Osteoblast (primary cell): ENCODE results near the gene SFRP2. TPM values are rescaled to one million over a fixed set of nuclear protein-coding genes. Genes with fewer than 3 reads are reported as not detected.
A peak's percentile ranks its signal among the peaks of the same experiment; 100 is the strongest.

Experiments used
- DNase-seq: peaks from one replicate; pipeline ENCODE4 v3.0.0; 2011; ENCODE audit warnings: low spot score, mixed read lengths; ENCODE audit not compliant: insufficient read length; ENCODE audit errors: missing footprints
- H2AFZ ChIP-seq: 2 replicates; pipeline ENCODE4 v1.6.0; 2011; ENCODE audit warnings: mild to moderate bottlenecking, low read length
- H3K27ac ChIP-seq: 2 replicates; pipeline ENCODE4 v1.5.1; 2011; ENCODE audit warnings: mild to moderate bottlenecking, low read depth, low read length, moderate library complexity
- H3K27me3 ChIP-seq: 2 replicates; pipeline ENCODE4 v1.6.0; 2012; ENCODE audit warnings: mild to moderate bottlenecking, control low read depth, inconsistent platforms, low read length, moderate library complexity; ENCODE audit not compliant: insufficient read depth
- H3K36me3 ChIP-seq: 2 replicates; pipeline ENCODE4 v1.5.1; 2011; ENCODE audit warnings: mild to moderate bottlenecking, low read length, control low read depth, moderate library complexity; ENCODE audit not compliant: insufficient read depth
- H3K4me1 ChIP-seq: 2 replicates; pipeline ENCODE4 v1.5.1; 2011; ENCODE audit warnings: mild to moderate bottlenecking, low read length, control low read depth, moderate library complexity; ENCODE audit not compliant: insufficient read depth
- H3K4me2 ChIP-seq: 2 replicates; pipeline ENCODE4 v1.6.0; 2011; ENCODE audit warnings: mild to moderate bottlenecking, low read length; ENCODE audit not compliant: insufficient read depth
- H3K4me3 ChIP-seq: fragments of 200-600 bp; sonication (generic); 3 replicates; pipeline ENCODE4 v1.5.1; 2012; ENCODE audit warnings: mild to moderate bottlenecking, low read length, inconsistent platforms; ENCODE audit not compliant: insufficient read depth
- H3K79me2 ChIP-seq: 2 replicates; pipeline ENCODE4 v1.6.0; 2012; ENCODE audit warnings: mild to moderate bottlenecking, low read length, control low read depth, inconsistent platforms; ENCODE audit not compliant: insufficient read depth
- H3K9me3 ChIP-seq: 2 replicates; pipeline ENCODE4 v1.5.1; 2011; ENCODE audit warnings: low read depth, low read length, control low read depth
- H4K20me1 ChIP-seq: 2 replicates; pipeline ENCODE4 v1.6.0; 2012; ENCODE audit warnings: mild to moderate bottlenecking, low read length, control low read depth; ENCODE audit not compliant: insufficient read depth
- total RNA-seq: library from RNA; depleted of rRNA; stranded (reverse); fragments of >200 nt; gene quantifications from 2 replicates; pipeline ENCODE4 v1.2.3, GENCODE V29; 2012
- TF ChIP-seq, protein P1 (sequence below): IDR thresholded peaks from 2 replicates; pipeline ENCODE4 v1.5.1; 2011; ENCODE audit warnings: mild to moderate bottlenecking, low read depth, low read length, moderate library complexity; ENCODE audit errors: extremely low read depth

The SFRP2 gene
- total RNA-seq, 1 donor: not detected

DNA sequence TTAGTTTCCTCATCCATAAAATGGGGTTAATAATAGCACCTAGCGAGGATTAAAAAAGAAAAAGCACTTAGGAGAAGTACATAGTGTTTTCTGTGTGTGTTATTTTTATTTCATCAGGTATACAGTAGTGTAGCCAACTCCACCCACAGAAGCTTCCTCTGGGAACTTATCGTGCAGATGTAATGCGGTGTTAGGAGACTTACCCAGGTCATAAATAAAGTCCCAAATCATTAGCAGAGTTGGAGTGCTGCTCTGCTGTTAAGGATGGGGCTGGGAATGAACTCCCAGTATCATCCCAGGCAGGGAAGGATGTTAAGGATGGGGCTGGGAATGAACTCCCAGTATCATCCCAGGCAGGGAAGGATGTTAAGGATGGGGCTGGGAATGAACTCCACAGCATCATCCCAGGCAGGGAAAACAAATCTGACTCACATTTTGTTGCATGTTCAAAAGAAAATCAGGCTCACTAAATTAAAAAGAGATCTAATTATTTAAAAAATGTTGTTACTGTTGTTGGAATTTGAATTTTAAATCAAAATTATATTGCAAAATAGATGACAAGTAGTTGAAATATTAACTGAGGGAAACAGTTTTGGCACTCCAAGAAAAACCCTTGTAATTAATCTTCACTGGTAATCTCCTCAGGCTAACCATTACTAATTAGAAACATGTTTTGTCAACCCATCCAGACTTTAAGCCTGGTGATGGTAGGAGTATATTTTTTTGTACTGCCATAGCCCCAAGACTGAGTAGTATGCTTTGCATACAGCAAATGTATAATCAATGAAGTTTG lies 10.2 kb upstream of the SFRP2 start:
- Histone ChIP-seq H3K27me3 (peaks cover 8% of the 10 kb centered on the region), H3K4me1 (no peaks in the 10 kb centered on the region), H3K4me2 (no peak overlapping the region), H3K9me3 (no peaks in the 10 kb centered on the region), H4K20me1 (no peaks in the 10 kb centered on the region), H3K79me2 (no peaks in the 10 kb centered on the region), H2AFZ (no peak overlapping the region), H3K36me3 (no peaks in the 10 kb centered on the region), H3K4me3 (no peak overlapping the region), H3K27ac (no peak overlapping the region)
- no peak for DNase-seq
- TF ChIP-seq, protein P1, sequence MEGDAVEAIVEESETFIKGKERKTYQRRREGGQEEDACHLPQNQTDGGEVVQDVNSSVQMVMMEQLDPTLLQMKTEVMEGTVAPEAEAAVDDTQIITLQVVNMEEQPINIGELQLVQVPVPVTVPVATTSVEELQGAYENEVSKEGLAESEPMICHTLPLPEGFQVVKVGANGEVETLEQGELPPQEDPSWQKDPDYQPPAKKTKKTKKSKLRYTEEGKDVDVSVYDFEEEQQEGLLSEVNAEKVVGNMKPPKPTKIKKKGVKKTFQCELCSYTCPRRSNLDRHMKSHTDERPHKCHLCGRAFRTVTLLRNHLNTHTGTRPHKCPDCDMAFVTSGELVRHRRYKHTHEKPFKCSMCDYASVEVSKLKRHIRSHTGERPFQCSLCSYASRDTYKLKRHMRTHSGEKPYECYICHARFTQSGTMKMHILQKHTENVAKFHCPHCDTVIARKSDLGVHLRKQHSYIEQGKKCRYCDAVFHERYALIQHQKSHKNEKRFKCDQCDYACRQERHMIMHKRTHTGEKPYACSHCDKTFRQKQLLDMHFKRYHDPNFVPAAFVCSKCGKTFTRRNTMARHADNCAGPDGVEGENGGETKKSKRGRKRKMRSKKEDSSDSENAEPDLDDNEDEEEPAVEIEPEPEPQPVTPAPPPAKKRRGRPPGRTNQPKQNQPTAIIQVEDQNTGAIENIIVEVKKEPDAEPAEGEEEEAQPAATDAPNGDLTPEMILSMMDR: no peak

DNA sequence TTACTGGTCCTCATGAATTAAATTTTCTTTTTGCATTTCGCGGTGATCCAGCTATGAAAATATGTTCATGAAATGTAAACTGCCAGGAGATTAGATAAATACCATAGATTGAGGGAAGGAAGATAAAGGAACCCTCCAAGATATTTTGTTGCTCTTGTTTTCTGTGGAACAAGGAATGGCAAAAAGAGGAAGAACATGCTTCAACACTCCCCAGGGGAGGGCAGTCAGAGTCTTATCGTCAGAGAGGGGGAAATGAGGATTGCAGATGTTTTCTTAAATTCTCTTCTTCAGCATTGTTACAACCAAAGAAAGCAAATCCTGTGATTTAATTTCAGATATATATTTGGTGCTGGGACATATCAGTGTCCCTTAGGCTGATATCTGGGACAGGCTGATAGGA lies 9.5 kb upstream of the SFRP2 start:
- Histone ChIP-seq H3K36me3 (no peaks in the 10 kb centered on the region), H3K4me1 (no peaks in the 10 kb centered on the region), H3K27me3 (peaks cover 8% of the 10 kb centered on the region), H3K79me2 (no peaks in the 10 kb centered on the region), H3K27ac (no peak overlapping the region), H2AFZ (no peak overlapping the region), H4K20me1 (no peaks in the 10 kb centered on the region), H3K9me3 (no peaks in the 10 kb centered on the region), H3K4me2 (no peak overlapping the region), H3K4me3 (no peak overlapping the region)
- TF ChIP-seq, protein P1: no peak
- DNase-seq: no peak

DNA sequence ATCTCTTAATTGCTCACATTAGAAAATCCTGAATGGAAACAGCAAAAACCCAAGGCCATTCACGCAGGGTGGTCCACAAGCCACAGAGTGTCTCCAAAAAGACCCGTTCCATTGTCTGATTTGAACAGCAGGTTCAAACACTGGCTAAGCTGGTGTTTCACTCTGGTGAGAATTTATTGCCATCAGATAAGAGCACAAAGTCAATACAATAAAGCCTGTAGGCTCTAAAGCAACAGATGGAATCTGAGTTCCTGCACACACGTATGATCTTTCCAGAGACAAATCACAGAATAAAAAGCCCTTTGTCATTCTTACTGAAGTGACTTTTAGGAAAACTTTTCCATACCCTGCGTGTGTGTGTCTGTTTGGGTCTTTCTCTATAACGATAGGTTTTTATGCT lies 5.1 kb upstream of the SFRP2 start:
- Histone ChIP-seq H2AFZ (no peak overlapping the region), H3K4me2 (no peak overlapping the region), H3K9me3 (no peaks in the 10 kb centered on the region), H3K4me1 (no peaks in the 10 kb centered on the region), H3K36me3 (no peaks in the 10 kb centered on the region), H3K27ac (no peak overlapping the region), H3K79me2 (no peaks in the 10 kb centered on the region), H3K27me3 (peaks cover 41% of the 10 kb centered on the region), H4K20me1 (no peaks in the 10 kb centered on the region), H3K4me3 (no peak overlapping the region)
- TF ChIP-seq, protein P1: no peak
- no peak for DNase-seq

DNA sequence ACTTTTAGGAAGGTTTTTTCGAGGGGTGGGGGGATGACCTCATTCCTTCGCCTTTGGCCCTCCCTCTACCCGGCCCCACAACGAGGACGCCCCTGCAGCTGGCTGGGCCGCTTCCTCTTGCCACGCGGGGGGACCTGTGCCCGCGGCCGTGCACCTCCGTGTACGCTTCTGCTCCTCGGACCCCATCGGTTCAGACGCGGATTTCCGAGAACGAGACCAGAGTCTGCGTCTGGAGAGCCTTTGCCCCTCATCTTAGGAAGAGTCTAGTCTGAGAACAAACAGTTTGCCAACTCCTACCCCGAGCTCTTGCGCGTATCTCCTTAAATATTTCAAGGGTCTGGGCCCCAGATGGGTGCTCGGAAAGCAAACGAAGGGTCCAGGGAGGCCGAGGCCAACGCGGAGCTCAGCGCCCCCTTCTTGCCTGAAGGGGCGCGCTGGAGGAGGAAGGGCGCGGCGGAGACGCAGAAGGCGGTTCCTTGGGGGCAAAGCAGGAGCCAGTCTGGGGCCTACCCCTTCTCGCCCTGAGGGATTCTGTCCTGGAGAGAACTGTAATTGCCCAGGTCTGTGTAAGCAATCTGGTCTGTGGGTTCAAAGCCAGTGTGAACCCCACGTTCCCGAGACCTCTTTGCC lies 3.9 kb upstream of the SFRP2 start:
- H3K4me1 ChIP-seq: no peaks in the 10 kb centered on the region
- H2AFZ ChIP-seq: no peak overlapping the region
- no peak overlapping the region for H3K27ac ChIP-seq
- H3K79me2 ChIP-seq: no peaks in the 10 kb centered on the region
- H3K9me3 ChIP-seq: no peaks in the 10 kb centered on the region
- no peaks in the 10 kb centered on the region for H4K20me1 ChIP-seq
- H3K4me2 ChIP-seq: peak overlapping the region; percentile 43
- H3K36me3 ChIP-seq: no peaks in the 10 kb centered on the region
- peaks cover 53% of the 10 kb centered on the region for H3K27me3 ChIP-seq
- peak; percentile 68 for DNase-seq
- TF ChIP-seq, protein P1: no peak
- no peak overlapping the region for H3K4me3 ChIP-seq
